ENCODE results near the gene OR2M7. TPM values are rescaled to one million over a fixed set of nuclear protein-coding genes. Genes with fewer than 3 reads are reported as not detected.
"Not testable (repeated sequence)": the region's sequence is repeated elsewhere in the genome, so short reads cannot be mapped to it uniquely, and the experiment has no call there.

The OR2M7 gene, protein sequence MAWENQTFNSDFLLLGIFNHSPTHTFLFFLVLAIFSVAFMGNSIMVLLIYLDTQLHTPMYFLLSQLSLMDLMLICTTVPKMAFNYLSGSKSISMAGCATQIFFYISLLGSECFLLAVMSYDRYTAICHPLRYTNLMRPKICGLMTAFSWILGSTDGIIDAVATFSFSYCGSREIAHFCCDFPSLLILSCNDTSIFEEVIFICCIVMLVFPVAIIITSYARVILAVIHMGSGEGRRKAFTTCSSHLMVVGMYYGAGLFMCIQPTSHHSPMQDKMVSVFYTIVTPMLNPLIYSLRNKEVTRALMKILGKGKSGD
- not detected in 2 replicates for total RNA-seq
- not detected for polyA plus RNA-seq (2012)

DNA sequence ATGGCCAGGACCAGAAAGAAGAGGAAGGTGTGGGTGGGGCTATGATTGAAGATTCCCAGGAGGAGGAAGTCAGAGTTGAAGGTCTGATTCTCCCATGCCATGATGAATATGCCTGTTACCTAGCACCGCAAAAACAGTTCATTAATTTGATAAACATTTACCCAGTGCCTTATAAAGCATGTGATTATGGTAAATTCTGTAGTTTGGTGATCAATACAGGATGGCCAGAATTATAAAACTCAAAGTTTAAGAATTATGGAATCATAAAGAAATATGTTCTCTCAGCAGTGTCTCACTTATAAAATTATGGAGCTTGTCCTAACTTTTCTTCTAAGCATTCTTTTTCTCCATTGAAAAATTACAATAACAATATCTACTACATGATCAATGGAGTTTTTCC, at the start of gene OR2M7:
TSS of gene OR2M7 (minus strand) at position 101 of the 400 bp plus-strand sequence. CDS start at position 101, 0 bp downstream.
- DNase-seq (ENCODE audit: low read depth) = no peak

DNA sequence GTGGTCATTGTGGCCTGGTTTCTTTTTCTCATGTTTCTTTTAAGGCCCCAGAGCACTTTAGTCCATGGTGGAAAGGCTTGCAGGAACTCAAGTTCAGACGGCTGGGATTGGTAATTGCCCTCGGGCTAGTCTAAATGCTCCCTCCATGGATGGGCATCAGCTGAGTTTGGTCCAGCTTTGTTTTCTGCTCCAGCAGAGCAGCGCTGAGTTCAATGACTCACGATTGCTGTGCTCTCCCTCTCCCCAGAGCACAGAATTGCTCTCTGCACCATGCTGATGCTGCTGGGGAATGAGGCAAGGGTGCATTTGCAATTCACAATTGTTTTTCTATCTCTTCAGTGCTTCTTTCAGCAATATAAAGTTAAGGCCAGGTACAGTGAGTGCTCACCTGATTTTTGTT, 49.4 kb upstream of the OR2M7 start:
- DNase-seq (ENCODE audit: low read depth) = no peak

DNA sequence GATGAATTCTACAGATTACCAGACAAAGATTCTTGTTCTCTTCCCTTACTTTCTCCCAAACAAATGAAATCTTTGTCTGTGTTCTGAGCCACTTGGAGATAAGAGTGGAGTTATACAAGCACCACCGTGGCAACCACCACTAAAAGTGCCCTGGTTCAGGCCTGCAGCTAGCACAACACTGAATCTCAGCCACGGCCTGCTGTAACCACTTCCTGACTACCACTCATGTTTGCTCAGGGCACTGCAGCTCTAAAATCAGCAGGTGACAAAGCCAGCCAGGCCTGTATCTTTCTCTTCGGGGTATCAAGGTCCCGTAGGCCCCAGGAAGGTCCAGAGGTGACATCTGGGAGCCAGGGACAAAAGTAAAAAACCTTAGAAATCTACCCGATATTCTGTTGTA, 48.0 kb upstream of the OR2M7 start:
- DNase-seq (ENCODE audit: low read depth) = no peak

DNA sequence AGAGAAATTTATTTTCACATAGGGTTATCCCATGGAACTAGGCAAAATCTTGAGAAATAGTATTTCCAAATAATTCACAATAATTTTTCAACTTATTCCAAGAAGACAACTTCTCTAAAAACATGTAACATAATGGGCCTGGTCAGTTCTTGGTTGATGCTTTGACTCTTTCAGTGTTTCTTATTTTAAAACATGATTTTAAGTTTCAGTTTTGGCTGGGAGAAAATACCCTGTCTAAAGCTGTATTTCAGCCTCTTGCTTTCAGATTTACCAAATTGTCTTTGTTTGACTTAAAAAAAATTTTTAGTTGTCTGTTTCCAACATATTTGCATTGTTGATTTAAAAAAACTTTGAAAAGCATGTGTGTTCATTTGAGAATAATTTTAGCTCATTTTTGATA, 42.2 kb upstream of the OR2M7 start:
- DNase-seq (ENCODE audit: low read depth) = no peak

DNA sequence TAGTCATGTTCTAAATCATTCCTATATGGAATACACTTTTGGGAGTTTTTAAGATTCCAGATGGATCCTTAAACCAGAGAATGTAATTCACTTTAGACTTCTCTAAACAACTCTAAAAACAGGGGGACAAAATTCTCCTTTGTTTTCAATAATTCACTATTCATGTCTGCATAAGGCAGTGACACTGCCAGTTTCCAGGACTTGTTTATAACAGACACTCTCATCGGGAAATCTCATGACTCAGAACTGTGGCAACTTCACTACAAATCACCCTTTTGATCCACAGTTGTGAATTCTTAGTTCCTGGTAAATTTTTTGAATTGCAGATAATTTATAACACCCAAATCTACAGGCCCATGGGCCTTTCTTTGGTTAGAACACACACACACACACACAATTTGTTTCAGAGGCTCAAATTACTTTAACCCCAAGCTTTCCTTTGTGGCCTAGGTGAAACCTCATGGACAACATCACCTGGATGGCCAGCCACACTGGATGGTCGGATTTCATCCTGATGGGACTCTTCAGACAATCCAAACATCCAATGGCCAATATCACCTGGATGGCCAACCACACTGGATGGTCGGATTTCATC, 36.9 kb upstream of the OR2M7 start, which contains the start of gene OR2T4:
TSS of gene OR2T4 (plus strand) at position 545 of the 595 bp plus-strand sequence. CDS start at position 545, 0 bp downstream.
- DNase-seq (ENCODE audit: low read depth) = no peak

DNA sequence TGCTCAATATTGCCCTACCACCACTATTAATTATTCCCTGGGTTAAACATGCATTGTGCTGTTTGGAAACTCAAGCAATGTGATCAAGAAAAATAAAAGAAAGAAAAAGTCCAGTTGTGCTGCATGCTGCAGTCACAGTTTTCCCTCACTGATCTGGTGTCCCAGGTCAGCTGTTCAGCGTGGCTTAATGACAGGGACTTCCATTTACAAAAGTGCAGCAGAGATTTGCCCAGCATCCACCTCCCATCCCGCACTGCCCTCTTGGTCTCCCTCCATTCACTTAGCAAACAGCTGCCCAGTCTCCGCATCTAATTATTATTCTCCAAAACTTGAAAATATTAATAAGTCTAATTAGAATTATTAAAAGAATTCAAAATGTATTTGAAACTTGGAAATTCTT, 35.0 kb upstream of the OR2M7 start:
- DNase-seq (ENCODE audit: low read depth) = no peak

DNA sequence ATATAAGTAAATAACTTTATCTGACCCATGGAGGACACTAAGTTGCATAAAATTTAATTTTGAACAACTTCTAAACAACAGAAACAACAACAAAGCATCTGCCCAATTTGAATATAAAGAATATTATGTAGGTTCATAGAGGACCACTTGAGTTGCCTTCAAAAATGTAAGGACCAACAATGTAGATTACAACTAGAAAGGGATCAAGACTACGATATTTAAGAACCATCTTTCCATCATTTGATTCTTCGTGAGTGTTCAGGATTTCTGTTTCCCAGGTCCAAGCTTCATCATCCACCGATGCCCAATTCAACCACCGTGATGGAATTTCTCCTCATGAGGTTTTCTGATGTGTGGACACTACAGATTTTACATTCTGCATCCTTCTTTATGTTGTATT, 24.1 kb upstream of the OR2M7 start, which contains the start of gene OR14C36:
TSS of gene OR14C36 (plus strand) at position 301 of the 400 bp plus-strand sequence. CDS start at position 301, 0 bp downstream.
- no peak for DNase-seq (ENCODE audit: low read depth)

DNA sequence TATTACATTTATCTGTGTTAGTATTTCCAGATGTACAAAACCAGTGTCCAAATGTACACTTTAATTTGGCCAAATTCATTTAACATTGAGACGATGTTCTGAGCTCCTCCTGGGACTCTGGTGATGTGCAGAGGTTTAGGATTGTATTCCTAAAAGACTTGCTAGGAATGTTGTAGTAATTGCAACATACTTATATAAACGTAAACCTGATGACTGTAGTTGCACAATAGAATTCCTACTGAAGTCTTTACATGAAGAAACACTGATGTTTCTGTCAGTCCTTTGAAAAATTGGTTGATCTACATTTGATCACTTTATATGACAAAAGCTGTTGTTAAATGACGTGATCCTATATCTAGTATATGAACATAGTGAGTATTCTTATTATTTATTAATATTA, 19.1 kb upstream of the OR2M7 start:
- no peak for DNase-seq (ENCODE audit: low read depth)

DNA sequence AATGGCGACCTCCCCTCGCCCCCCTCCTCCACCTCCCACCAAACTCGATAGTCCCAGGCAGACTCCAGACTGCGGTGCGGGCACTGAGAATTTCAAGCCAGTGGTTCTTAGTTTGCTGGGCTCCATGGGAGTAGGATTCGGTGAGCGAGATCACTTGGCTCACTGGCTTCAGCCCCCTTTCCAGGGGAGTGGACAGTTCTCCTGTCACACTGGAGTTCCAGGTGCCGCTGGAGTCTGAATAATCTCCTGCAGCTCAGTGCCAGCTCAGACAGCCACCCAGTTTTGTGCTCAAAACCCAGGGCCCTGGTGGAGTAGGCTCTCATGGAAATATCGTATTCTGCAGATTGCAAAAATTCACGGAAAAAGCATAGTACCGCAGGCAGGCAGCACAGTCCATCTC, 7.6 kb downstream of the OR2M7 start:
- DNase-seq (ENCODE audit: low read depth) = no peak

DNA sequence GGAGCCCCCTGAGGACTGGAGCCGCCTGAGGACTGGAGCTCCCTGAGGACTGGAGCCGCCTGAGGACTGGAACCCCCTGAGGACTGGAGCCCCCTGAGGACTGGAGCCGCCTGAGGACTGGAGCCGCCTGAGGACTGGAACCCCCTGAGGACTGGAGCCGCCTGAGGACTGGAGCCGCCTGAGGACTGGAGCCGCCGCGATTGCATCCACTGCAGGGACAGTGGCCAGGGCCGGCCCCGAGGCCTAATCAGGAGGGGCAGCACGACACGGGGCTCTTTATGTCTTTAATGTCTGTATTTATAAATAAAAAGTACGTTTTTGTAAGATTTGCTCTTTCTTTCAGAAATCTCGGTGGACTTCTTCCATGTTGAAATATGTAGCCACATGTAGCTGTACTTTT, 17.6 kb downstream of the OR2M7 start:
- DNase-seq (ENCODE audit: low read depth) = not testable (repeated sequence)

DNA sequence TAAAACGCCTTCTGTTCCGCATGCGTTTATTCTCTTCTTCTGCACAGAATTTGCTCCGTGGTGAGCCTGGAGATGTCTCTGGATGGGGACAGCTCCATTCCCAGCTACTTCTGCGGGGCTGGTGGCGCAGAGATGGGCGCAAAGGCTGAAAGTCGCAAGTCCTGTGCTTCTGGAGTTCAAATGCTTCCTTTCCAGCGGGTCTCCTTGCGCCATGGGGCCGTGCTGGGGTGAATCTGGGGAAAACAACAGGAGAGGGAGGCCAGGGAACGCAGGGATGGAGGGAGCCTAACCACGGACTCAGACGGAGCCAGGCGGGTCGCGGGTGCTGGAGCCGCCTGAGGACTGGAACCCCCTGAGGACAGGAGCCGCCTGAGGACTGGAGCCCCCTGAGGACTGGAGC, 18.3 kb downstream of the OR2M7 start:
- no peak for DNase-seq (ENCODE audit: low read depth)

DNA sequence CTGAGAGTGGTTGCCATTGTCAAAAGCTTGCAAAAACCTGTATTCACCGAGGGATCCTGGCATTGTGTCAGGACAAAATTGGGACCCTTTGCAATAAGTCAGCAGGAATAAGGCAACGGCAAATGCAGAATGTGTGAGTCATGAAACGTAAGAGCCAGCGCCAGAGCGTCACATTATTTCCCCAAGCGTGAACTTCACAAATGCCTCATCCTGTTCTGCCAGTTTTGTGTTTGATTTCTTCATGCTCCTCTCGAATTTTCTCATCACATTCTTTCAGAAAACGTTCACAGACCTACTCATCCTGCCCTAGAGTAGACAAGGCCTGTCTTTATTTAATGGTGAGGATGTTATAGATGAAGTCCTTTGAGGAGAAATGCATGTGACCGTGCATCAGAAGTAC, 18.7 kb downstream of the OR2M7 start:
- not testable (repeated sequence) for DNase-seq (ENCODE audit: low read depth)

DNA sequence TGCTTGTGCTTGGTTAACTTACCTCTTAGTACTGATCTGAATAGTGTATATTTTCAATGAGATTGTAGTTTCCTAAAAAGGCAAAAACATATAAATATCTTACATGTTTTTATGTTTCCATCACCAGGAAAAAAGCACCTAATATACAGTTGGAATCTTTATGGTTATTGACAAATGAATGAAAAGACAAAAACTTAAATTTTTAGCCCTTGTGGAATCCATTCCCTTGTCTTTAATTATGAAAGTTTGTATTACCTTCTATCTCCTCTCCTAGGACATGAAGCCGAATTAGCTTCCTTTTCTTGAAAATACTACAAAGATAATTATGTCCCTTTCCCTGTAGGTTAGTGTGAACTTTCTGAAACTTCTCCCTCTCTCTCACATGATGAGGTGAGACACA, 21.0 kb downstream of the OR2M7 start, which contains the start of gene OR2T12:
TSS of gene OR2T12 (minus strand) at position 101 of the 400 bp plus-strand sequence. CDS start 7,846 bp downstream, outside the sequence.
- DNase-seq (ENCODE audit: low read depth) = no peak

DNA sequence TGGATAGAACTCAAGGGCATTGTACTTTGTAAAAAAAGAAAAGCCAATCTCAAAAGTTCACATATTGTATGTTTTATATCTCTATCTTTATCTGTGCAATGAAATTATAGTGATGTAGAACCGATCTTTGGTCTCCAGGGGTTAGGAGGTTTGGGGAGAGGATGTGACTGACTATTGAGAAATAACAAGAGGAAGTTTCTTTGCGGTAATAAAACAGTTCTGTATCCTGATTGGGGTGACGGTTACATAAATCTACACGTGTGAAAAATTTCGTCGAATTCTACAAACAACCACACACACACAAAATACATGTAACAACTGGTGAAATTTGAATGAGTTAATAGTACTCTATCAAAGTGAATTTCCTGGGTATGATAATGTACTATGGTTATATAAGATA, 36.0 kb downstream of the OR2M7 start:
- DNase-seq (ENCODE audit: low read depth) = no peak

DNA sequence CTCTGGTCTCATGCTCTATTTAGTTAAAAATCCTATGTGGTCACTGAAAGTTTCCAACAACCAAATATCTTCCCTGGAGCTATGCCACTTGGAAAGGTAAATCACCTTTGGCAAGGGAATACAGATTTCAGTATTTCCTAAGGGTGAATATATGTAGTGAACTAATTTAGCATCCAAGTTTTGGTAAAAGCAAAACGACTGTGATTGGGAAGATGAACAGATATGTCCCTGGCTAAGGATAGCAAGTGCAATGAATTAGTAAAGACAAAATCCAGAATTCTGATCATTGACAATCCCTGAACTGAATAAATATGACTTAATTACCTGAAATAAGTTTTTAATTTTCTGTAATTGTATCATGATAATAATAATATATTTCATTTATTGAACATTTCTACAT, 46.5 kb downstream of the OR2M7 start, which contains the start of gene OR2T33:
TSS of gene OR2T33 (minus strand) at position 101 of the 400 bp plus-strand sequence. CDS start 4,162 bp downstream, outside the sequence.
- DNase-seq (ENCODE audit: low read depth) = no peak

Other genes with a start within 250 kb of the OR2M7 start
- not detected in 2 replicates for gene OR2L13, start 229.4 kb downstream of the OR2M7 start, total RNA-seq
- not detected in 2 replicates for gene OR2M5, start 179.4 kb downstream of the OR2M7 start, total RNA-seq
- gene OR2M2, start 149.7 kb downstream of the OR2M7 start, total RNA-seq = not detected in 2 replicates
- gene OR2M3, start 127.3 kb downstream of the OR2M7 start, total RNA-seq = not detected in 2 replicates
- gene OR2M4, start 93.2 kb downstream of the OR2M7 start, total RNA-seq = not detected in 2 replicates
- not detected in 2 replicates for gene OR2T33, start 46.6 kb downstream of the OR2M7 start, total RNA-seq
- gene OR2T12, start 21.1 kb downstream of the OR2M7 start, total RNA-seq = not detected in 2 replicates
- gene OR14C36, start 24.2 kb upstream of the OR2M7 start, total RNA-seq = not detected in 2 replicates
- not detected in 2 replicates for gene OR2T4, start 37.1 kb upstream of the OR2M7 start, total RNA-seq
- not detected in 2 replicates for gene OR2T6, start 51.2 kb upstream of the OR2M7 start, total RNA-seq
- not detected in 2 replicates for gene OR2T1, start 78.5 kb upstream of the OR2M7 start, total RNA-seq
- not detected in 2 replicates for gene OR2T2, start 121.1 kb upstream of the OR2M7 start, total RNA-seq
- gene OR2T3, start 148.8 kb upstream of the OR2M7 start, total RNA-seq = not detected in 2 replicates
- gene OR2T5, start 164.0 kb upstream of the OR2M7 start, total RNA-seq = not detected in 2 replicates
- not detected in 2 replicates for gene OR2G6, start 183.5 kb upstream of the OR2M7 start, total RNA-seq
- not detected in 2 replicates for gene OR2T29, start 238.2 kb upstream of the OR2M7 start, total RNA-seq